Right cardiac atrium (tissue), 5 donors: Measurements from ENCODE around the gene SURF6. TPM values are rescaled to one million over a fixed set of nuclear protein-coding genes. Genes with fewer than 3 reads are reported as not detected.
A peak's percentile ranks its signal among the peaks of the same experiment; 100 is the strongest.
"Not testable (repeated sequence)": the region's sequence is repeated elsewhere in the genome, so short reads cannot be mapped to it uniquely, and the experiment has no call there.

Source experiments
- ATAC-seq, 2 donors: fragments of 200-7000 bp; cut with Tn5 transposase; one replicate each; pipeline versions ENCODE4 v1.8.0 to v1.9.1; 2020; ENCODE audit warnings: moderate library complexity in 2 of 2, mild to moderate bottlenecking in 1 of 2
- DNase-seq, 3 donors: peaks; one replicate each; pipeline ENCODE4 v3.0.0-alpha.2; 2020
- H3K27ac ChIP-seq: one replicate; pipeline ENCODE4 v1.5.1; 2013; ENCODE audit warnings: mild to moderate bottlenecking, low read length, control low read depth, moderate library complexity
- H3K27me3 ChIP-seq: one replicate; pipeline ENCODE4 v1.6.1; 2013; ENCODE audit not compliant: control insufficient read depth, insufficient read depth
- H3K4me1 ChIP-seq: one replicate; pipeline ENCODE4 v1.6.1; 2013; ENCODE audit warnings: low read length; ENCODE audit not compliant: control insufficient read depth, insufficient read depth
- H3K4me3 ChIP-seq: one replicate; pipeline ENCODE4 v1.5.1; 2013; ENCODE audit warnings: low read length, control low read depth
- H3K9me3 ChIP-seq: one replicate; pipeline ENCODE4 v1.6.1; 2013; ENCODE audit warnings: low read length; ENCODE audit not compliant: control insufficient read depth
- WGBS: extraction: QIAGEN DNeasy Blood & Tissue Kit; methylation state at CpG from one replicate; pipeline ENCODE4 v1.1.7; 2013; 5-methylcytosine and 5-hydroxymethylcytosine counted together
- intact Hi-C, 4 donors: fragments of 100-400 bp; cut with DNase I; formaldehyde crosslinking; loops; one replicate each; pipeline versions ENCODE4 v1.11.0 to v1.14.0; 2022 to 2023
- polyA plus RNA-seq: library from polyadenylated mRNA; stranded (reverse); fragments of 200-250 nt; gene quantifications from one replicate; pipeline ENCODE4 v1.2.3, GENCODE V29; 2013
- total RNA-seq, 4 donors: library from RNA; stranded (reverse); fragmentation: NEBNext Ultra II Directional; extraction: Animal tissue kit (Norgen Biotek cat#: 25700); gene quantifications; one replicate each; pipeline ENCODE4 v1.2.1, GENCODE V29; 2021
- donor health status: healthy with polysubstance abuse.
- donor health status: DM: no; HTN: yes; CAD: no.
- donor health status: DM: no; HTN: no; CAD: no.
- donor health status: DM: no; HTN: yes; CAD: no; lungs with severe emphysema.
- donor health status: DM: yes; HTN: yes; CAD: no.

Gene SURF6
- total and polyA plus RNA-seq, 5 donors = 10.9 to 13.9 (median 11.9) TPM

DNA sequence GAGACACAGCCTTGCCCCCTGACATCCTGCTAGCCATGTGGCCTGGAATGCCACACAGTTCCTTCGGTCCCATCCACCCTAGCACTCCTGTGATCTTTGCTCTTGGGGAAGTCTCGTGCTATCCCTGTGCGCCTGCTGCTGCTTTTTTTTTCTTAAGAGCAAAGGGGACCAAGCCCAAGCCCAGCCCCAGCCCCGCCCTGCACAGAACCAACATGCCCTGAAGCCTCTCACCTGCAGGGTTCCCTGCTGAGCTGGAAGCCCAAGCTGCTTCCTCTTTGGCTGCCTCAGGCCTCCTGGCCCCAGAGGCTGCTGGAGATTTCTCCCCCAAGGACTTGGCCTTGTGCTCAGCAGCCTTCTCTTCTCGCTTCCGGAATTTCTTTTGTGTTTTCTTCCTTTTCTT is 1.8 kb downstream of the SURF6 start:
- H3K4me3 ChIP-seq = no peak overlapping the region
- no peak overlapping the region for H3K27ac ChIP-seq
- ATAC-seq = no peak
- intact Hi-C loops = loop anchor here in 1 of 4 donors (5.0 kb wide), 1 partner anchor 147 kb away; no protein-coding TSS in a partner anchor
- peaks cover 3% of the 10 kb centered on the region for H3K4me1 ChIP-seq
- no peak for DNase-seq
- 89% methylated on average over 6 of the region's 6 CpGs for WGBS
- H3K27me3 ChIP-seq = no peaks in the 10 kb centered on the region
- H3K9me3 ChIP-seq = no peaks in the 10 kb centered on the region

DNA sequence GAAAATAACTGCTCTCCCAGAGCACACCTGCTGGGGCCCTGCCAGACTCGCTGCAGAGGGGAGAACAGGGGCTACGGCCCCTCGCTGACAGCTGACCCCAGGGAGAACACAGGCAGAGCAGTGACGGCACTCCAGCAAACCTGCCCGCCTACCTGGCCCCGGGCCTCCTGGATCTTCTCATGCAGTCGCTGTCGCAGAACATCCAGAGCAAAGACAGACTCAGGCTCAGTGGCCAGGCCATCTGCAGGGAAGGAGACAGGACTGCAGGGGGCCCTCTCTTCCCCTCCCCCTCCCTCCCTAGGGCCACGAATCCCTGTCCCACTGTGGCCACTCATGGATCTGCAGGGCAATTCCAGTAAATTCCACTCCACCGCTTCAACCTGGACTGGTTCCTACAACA is 2.4 kb downstream of the SURF6 start:
- no peaks in the 10 kb centered on the region for H3K9me3 ChIP-seq
- H3K27ac ChIP-seq = no peak overlapping the region
- DNase-seq (no peak), ATAC-seq (no peak)
- H3K27me3 ChIP-seq = no peaks in the 10 kb centered on the region
- WGBS = 90% methylated on average over 10 of the region's 10 CpGs
- no peak overlapping the region for H3K4me3 ChIP-seq
- intact Hi-C loops = loop anchor here in 1 of 4 donors (5.0 kb wide), 1 partner anchor 146 kb away; no protein-coding TSS in a partner anchor
- peaks cover 3% of the 10 kb centered on the region for H3K4me1 ChIP-seq

DNA sequence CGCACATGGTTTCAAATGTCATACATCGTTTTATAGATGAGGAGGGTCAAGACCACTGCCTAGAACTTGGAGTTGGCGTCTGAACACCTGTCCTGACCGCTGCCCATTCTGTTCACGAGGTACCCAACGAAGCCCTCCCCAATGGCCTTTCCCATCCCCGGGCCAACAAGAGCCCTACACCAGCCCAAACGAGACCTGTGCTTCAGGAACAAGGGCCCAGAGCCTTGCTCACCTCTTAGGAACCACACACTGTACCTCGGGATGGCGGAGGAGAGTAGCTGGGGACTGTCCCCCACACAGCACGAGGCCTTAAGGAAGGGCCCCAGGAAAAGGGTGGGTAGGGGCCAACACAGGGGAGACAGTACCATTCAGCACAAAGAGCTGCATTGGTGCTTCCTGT is 3.0 kb downstream of the SURF6 start:
- H3K27me3 ChIP-seq = no peaks in the 10 kb centered on the region
- H3K9me3 ChIP-seq = no peaks in the 10 kb centered on the region
- no peak for ATAC-seq
- H3K4me3 ChIP-seq = no peak overlapping the region
- no peak overlapping the region for H3K27ac ChIP-seq
- DNase-seq = no peak
- WGBS = 94% methylated on average over 11 of the region's 11 CpGs
- peaks cover 3% of the 10 kb centered on the region for H3K4me1 ChIP-seq
- intact Hi-C loops = loop anchor here in 1 of 4 donors (5.0 kb wide), 1 partner anchor 146 kb away; no protein-coding TSS in a partner anchor

DNA sequence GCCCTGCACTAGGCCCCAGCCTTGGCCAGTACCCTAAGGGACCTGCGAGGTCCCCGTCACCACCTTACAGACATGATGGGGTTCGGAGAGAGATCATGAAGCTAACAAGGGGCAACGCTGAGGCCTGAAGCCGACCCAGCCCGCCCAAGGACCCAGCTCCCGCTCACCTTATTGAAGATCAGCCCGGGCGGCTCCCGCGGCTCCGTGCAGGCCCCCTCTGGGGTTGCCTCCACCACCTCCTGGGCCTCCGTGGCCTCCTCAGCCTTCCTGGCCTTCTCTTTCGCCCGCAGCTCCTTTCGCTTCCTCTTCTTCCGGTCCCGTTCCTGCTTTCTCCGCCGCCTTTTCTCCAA is 3.6 kb downstream of the SURF6 start:
- Histone ChIP-seq H3K4me1 (peaks cover 3% of the 10 kb centered on the region), H3K27ac (no peak overlapping the region), H3K9me3 (no peaks in the 10 kb centered on the region), H3K4me3 (no peak overlapping the region), H3K27me3 (no peaks in the 10 kb centered on the region)
- intact Hi-C loops = loop anchor here in 1 of 4 donors (5.0 kb wide), 1 partner anchor 145 kb away; no protein-coding TSS in a partner anchor
- ATAC-seq = no peak
- 90% methylated on average over 20 of the region's 20 CpGs for WGBS
- DNase-seq = peak in 1 of 3 donors; percentile 56

DNA sequence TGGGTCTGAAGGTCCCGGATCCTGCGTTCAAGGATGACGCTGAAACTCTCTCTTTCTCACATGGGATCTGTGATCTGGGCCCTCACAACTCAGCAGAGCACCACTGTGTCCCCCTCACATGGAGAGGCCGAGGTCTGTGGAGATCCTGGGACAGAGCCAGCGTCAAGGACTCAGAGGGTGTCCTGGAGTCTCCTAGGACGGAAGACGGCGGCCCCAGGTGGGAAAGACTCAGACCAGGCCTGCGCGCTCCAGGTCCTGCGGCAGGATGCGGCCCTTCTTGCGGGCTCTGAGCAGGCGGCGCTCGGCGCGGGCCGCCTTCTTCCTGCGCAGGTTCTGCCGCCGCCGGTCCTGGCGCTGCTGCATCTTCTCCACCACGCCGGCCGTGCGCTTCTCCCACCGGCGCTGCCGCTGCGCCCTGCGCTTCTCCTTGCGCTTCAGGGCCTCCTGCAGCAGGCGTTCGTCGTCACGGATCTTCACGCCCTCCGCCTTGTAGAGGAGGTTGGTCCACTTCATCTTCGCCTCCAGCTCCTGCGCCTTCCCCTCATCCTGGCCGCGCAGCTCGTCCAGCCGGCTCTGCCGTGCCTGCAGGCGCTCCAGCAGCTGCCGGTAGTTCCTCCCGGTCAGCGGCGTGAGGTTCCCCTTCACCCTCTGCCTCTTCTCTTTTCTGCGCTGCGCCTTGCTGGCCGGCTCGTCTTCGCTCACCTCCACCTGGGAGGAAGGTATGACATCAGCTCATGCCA is 4.2 kb downstream of the SURF6 start:
- Histone ChIP-seq H3K27ac (no peak overlapping the region), H3K9me3 (no peaks in the 10 kb centered on the region), H3K4me3 (no peak overlapping the region), H3K27me3 (no peaks in the 10 kb centered on the region), H3K4me1 (peaks cover 3% of the 10 kb centered on the region)
- 96% methylated on average over 57 of the region's 57 CpGs for WGBS
- intact Hi-C loops = loop anchor here in 1 of 4 donors (5.0 kb wide), 1 partner anchor 145 kb away; no protein-coding TSS in a partner anchor
- ATAC-seq (no peak), DNase-seq (peak in 1 of 3 donors; percentile 60)

DNA sequence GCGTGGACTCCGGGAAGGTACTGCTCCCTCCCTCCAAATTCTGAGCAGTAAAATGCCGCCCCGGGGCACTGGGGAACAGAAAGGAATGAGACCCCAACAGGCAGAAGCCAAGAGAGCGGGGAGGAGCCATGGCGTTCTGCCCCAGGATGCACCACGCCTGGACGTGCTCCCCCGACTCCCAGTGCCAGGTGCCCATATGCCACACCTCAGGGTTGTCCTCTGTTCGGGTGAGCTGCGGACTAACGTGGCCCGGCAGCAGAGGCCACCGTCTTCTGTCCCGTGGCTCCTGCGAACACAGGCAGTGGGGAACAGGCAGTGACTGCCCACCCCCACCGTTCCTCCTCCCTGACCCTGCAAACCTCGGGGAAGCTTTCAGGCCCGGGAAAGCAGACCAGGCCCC is 4.8 kb downstream of the SURF6 start:
- H3K4me3 ChIP-seq = no peak overlapping the region
- H3K9me3 ChIP-seq = no peaks in the 10 kb centered on the region
- H3K27ac ChIP-seq = no peak overlapping the region
- DNase-seq = no peak
- intact Hi-C loops = loop anchor here in 1 of 4 donors (5.0 kb wide), 1 partner anchor 144 kb away; no protein-coding TSS in a partner anchor
- 87% methylated on average over 19 of the region's 19 CpGs for WGBS
- no peaks in the 10 kb centered on the region for H3K27me3 ChIP-seq
- H3K4me1 ChIP-seq = peaks cover 3% of the 10 kb centered on the region
- no peak for ATAC-seq

DNA sequence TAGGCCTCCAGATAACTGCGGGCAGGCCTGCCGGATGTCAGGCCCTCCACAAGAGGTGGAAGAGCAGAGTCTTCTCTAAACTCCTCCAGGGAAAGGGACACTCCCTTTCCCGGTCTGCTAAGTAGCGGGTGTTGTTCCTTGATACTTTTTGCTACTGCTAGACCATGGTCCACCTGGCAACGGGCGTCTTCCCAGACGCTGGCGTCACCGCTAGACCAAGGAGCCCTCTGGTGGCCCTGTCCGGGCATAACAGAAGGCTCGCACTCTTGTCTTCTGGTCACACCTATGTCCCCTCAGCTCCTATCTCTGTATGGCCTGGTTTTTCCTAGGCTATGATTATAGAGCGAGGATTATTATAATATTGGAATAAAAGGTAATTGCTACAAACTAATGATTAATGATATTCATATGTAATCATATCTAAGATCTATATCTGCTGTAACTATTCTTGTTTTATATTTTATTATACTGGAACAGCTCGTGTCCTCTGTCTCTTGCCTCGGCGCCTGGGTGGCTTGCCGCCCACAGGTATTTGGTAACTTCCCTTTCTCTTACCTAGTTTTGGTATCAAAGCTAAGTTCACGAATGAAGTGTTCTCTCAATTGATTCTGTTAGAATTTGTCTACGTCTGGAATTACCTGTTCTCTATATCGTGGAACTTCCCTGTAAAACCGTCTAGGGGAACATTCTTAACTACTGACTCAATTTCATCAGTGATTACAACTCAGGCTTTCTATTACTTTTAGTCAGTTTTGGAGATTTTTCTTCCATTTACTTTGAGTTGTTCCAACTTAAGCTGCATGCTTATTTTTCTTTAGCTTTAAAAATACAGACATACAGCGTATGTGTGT is 6.5 kb downstream of the SURF6 start:
- peak in 2 of 3 donors; percentile 72 to 75 for DNase-seq
- H3K4me3 ChIP-seq, H3K4me1 ChIP-seq, H3K27me3 ChIP-seq, H3K9me3 ChIP-seq, ATAC-seq, H3K27ac ChIP-seq: not testable (repeated sequence)
- intact Hi-C loops = loop anchor here (5.0 to 10.0 kb wide), 3 partner anchors 137 to 145 kb away; no protein-coding TSS in a partner anchor
- WGBS = 53% methylated on average over 21 of the region's 21 CpGs

DNA sequence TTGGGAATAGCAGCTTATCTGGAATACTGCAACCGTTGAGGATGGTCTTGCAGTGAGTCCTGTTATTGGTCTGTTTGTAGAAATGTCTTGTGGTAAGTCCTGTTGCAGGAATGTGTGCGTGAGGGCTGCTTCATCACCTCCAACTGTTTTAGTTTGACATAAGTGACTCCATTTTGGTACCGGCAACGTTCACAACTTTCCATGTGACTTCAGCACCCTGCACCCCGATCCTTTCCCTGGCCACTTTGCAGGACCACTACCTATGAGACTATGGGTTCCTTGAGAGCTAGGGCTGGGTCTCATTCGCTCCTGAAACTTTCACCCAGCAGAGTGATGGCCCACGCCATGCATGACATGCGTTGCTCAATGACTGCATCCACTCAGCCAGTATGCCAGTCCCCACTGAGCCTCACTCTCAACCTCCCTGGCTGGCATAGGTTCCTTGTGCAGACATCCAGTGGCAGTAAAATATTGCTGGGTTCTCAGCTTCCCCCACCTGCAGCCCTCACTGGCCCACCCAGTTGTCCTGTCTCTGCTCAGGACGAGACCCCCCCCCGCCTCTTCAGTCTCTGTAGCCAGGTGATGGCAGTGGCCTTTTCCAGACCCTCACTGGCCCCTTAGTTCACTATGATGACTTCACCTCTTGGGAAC is 8.0 kb downstream of the SURF6 start:
- DNase-seq = no peak
- peak in 1 of 2 donors; percentile 22 for ATAC-seq
- no peaks in the 10 kb centered on the region for H3K4me1 ChIP-seq
- intact Hi-C loops = loop anchor here in 3 of 4 donors (5.0 to 10.0 kb wide), 3 partner anchors 136 to 143 kb away; no protein-coding TSS in a partner anchor
- H3K4me3 ChIP-seq = no peak overlapping the region
- 89% methylated on average over 10 of the region's 10 CpGs for WGBS
- no peaks in the 10 kb centered on the region for H3K9me3 ChIP-seq
- H3K27me3 ChIP-seq = no peaks in the 10 kb centered on the region
- no peak overlapping the region for H3K27ac ChIP-seq

DNA sequence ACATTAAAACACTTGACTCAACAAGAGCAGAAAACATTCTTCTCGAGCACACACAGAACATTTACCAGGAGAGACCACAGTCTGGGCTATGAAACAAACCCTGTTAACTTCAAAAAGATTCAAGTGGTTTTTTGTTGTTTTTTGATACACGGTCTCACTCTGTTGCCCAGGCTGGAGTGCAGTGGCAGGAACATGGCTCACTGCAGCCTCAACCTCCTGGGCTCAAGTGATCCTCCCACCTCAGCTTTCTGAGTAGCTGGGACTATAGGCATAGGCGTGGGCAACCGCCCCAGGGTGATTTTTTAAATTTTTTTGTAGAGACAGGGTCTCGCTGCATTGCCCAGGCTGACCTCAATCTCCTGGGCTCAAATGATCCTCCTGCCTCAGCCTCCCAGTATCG is 9.0 kb downstream of the SURF6 start:
- not testable (repeated sequence) for H3K9me3 ChIP-seq, DNase-seq, H3K27ac ChIP-seq, ATAC-seq, H3K27me3 ChIP-seq, H3K4me1 ChIP-seq, H3K4me3 ChIP-seq
- intact Hi-C loops = loop anchor here in 3 of 4 donors (5.0 to 10.0 kb wide), 3 partner anchors 135 to 142 kb away; no protein-coding TSS in a partner anchor
- WGBS = 90% methylated on average over 6 of the region's 6 CpGs

DNA sequence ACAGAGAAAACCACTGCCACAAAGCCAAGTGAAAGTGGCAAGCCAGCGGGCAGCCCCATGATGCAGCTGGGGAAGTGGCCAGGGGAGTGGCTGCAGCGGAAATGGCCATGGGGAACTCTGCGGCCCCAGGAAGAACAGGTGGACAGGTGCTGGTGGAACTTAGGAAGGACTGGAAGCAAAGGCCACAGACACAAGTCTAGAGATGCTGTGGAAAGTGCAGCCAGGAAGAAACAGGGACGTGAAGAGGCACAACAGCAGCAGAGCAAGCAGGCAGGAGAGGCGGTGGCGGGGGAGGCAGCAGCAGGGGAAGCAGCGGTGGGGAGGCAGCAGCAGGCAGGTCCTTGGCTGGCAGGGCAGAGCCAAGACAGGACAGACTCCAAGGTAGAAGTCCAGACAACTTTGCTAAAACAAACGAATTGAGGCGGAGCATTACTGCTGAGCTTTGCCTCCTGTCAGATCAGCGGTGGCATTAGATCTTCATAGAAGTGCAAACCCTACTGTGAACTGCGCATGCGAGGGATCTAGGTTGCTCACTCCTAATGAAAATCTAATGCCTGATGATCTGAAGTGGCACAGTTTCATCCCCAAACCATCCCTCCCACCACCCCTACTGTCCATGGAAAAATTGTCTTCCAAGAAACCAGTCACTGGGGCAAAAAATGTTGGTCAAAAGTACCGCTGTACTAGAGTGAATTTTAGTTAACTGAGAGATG is 11.8 kb downstream of the SURF6 start:
- H3K4me3 ChIP-seq = no peak overlapping the region
- intact Hi-C loops = loop anchor here in 1 of 4 donors (10.0 kb wide), 1 partner anchor 139 kb away; no protein-coding TSS in a partner anchor
- no peak overlapping the region for H3K27ac ChIP-seq
- DNase-seq = no peak
- no peaks in the 10 kb centered on the region for H3K9me3 ChIP-seq
- no peak for ATAC-seq
- 86% methylated on average over 13 of the region's 13 CpGs for WGBS
- no peaks in the 10 kb centered on the region for H3K4me1 ChIP-seq
- H3K27me3 ChIP-seq = no peaks in the 10 kb centered on the region
